NCI-H146 treated with DMSO at 0.1 percent for 48 hours (cell line): ENCODE results near the gene PGAP3.

Source experiments
- DNase-seq: peaks from one replicate; lab custom pipeline; 2025; ENCODE audit not compliant: unreplicated experiment; lab: John Stamatoyannopoulos, UW

PGAP3 gene

DNA sequence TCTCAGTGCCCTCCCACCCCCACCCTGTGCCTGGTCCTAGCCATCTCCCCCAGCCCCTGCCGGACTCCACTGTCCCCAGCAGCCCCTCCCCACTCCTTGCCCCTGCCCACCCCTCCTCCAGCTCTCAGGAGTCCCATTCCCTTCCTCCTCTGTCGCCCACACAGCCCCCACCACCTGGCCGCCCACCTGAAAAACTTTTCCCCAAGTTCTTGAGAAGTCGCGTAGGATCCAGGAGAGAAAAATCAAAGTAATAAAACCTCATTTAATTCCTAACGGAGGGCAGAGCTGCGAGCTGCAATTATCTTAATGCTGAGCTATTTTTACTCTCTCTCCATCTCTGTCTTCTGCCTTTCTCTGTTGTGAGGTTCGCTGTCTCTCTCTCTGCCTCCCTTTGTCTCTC, 63.5 kb downstream of the PGAP3 start:
- no peak for DNase-seq

DNA sequence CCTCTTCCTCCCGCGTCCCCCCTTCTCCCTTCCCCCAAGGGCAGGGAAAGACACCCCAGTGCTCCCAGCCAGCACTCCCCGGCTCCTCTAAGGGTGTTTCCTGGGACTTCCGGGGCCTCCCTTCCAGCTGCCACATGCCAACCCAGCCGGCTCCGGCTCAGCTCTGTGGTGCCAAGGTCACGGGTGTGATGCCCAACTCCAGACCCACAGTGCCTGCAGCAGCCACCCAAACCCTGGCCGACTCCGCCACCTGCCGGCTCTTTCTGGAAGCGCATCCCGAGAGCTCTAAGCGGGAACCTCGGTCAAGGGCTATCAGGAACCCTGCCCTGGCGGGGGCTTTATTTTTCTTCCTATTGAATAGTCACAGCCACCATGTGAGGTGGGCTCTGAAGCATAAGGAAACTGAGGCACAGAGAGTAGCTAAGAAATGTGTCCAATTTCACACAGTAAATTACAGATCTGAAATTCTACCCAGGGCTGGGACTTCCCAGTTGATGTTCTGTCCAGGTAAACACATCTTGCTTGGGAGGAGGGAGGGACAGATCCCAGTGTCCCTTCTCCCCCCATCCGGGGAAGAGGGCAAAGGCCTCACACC, 64.4 kb downstream of the PGAP3 start:
- DNase-seq, result peak; percentile 64

DNA sequence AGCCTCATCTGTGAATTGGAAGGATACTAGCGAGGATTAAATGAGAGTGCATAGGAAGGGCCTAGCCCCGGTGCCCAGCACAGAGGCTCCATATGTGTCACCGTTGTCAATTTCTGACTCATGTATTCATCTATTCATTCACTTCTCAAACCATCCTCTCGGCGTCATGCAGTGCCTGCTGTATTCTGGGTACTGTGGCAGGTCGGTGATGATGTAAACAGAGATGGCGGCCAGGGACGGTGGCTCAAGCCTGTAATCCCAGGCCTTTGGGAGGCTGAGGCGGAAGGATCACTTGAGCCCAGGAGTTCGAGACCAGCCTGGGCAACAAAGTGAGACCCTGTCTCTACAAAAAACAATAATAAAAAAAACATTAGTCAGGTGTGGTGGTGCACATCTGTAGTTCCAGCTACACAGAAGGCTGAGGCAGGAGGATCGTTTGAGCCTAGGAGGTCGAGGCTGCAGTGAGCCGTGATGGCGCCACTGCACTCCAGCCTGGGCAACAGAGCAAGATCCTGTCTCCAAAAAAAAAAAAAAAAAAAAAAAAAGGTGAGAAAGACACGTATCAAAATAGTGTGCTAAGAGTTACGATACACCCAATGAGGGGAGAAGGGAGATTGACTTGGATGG, 65.4 kb downstream of the PGAP3 start:
- DNase-seq, result no peak

DNA sequence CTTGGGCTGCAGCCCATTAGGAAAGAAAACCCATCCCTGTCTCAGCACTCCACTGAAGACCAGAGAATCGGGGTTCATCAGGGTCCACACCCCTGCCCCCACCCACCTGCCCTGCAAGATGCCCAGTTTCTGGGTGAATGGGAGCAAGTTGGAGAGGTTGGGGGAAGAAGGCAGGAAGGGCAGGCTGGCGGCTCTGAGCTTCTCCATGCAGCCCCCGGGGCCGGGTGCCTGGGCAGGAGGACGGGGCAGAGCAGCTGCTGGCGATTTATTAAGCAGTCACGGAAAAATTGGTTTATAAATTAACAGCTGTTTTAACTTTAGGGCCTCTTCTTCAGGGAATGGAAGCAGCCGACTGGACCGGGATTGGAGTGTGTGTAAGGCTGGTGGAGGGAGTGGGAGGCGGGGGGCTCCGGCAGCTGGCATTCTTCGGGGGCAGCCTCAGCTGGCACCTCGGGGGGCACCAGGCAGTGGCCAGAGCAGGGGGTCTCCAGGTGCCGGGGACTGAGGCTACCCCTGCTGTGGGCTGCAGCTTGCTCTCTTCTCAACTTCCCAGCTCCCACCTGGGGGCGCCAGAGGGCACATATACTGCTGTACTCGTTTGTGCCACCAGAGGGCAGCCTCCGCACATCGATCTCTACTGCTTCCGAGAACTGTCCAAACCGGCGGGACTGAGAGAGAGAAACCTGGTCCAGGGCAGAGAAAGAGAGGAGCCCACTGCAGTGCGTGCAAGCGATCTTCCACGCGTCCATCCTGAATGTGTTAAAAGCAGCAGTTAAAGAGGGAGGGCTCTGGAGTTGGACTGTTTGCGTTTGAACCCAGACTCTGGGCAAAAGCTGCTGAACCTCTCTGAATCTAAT, 66.1 kb downstream of the PGAP3 start:
- peak; percentile 76 for DNase-seq
